GM12878 (cell line): ENCODE results near the gene TANC1. TPM values are rescaled to one million over a fixed set of nuclear protein-coding genes. Genes with fewer than 3 reads are reported as not detected.

ENCODE experiments used
- ATAC-seq: fragments of 200-7000 bp; cut with Tn5 transposase; 3 replicates; pipeline ENCODE4 v1.9.1; 2020; ENCODE audit warnings: mild to moderate bottlenecking, moderate library complexity
- BruUV-seq: library from RNA; stranded (reverse); fragments of 400-500 nt; replicated peaks from 2 replicates; lab custom pipeline; 2021; lab: Mats Ljungman, UMichigan
- CTCF ChIA-PET: fragments of 300-600 bp; sonication (Branson Sonifier 250); formaldehyde crosslinking; extraction: SDS; loops from one replicate; lab custom pipeline; 2021; ENCODE audit warnings: inconsistent platforms; lab: Yijun Ruan, JAX
- POLR2A ChIA-PET: fragments of 350-600 bp; formaldehyde crosslinking; extraction: SDS; loops from one replicate; lab custom pipeline; 2021; ENCODE audit warnings: inconsistent platforms; lab: Charles Lee
- RAD21 ChIA-PET: fragments of 300-600 bp; sonication (Branson Sonifier 250); formaldehyde crosslinking; loops from one replicate; lab custom pipeline; 2023; ENCODE audit warnings: antibody characterized with exemption; ENCODE audit not compliant: unreplicated experiment; lab: Charles Lee
- SMC1A ChIA-PET: fragments of 300-600 bp; sonication (Branson Sonifier 250); formaldehyde crosslinking; loops from one replicate; lab custom pipeline; 2023; ENCODE audit not compliant: unreplicated experiment, uncharacterized antibody; lab: Charles Lee
- DNase-seq: peaks from one replicate; pipeline ENCODE4 v3.0.0-alpha.2; 2011; ENCODE audit warnings: low read depth, low spot score
- FAIRE-seq: peaks from 3 replicates; lab custom pipeline; 2011; peaks lifted over from hg19 to GRCh38; lab: Jason Lieb, UNC
- H2AFZ ChIP-seq: 2 replicates; pipeline ENCODE4 v1.6.0; 2011; ENCODE audit warnings: low read depth, low read length, control low read depth; ENCODE audit not compliant: control insufficient read depth
- H3K27ac ChIP-seq: 2 replicates; pipeline ENCODE4 v1.5.1; 2011; ENCODE audit warnings: control low read depth; ENCODE audit not compliant: control insufficient read depth, insufficient read depth
- H3K27me3 ChIP-seq, 2 experiments: replicated peaks in 1 of 2; 2 replicates each; pipeline versions ENCODE4 v1.6.0 to v1.6.1; 2011; ENCODE audit warnings: low read length in 1 of 2; ENCODE audit not compliant: control insufficient read depth in 2 of 2, insufficient read depth in 2 of 2
- H3K36me3 ChIP-seq, 2 experiments: 2 replicates each; pipeline ENCODE4 v1.5.1; 2011; ENCODE audit warnings: low read length in 1 of 2; ENCODE audit not compliant: control insufficient read depth in 2 of 2, insufficient read depth in 2 of 2
- H3K4me1 ChIP-seq: 2 replicates; pipeline ENCODE4 v1.6.1; 2011; ENCODE audit warnings: mild to moderate bottlenecking, low read length, moderate library complexity, mixed read lengths; ENCODE audit not compliant: control insufficient read depth, insufficient read depth
- H3K4me2 ChIP-seq: 2 replicates; pipeline ENCODE4 v1.6.0; 2011; ENCODE audit warnings: control low read depth; ENCODE audit not compliant: control insufficient read depth, insufficient read depth
- H3K4me3 ChIP-seq: fragments of 200-600 bp; sonication (generic); 2 replicates; pipeline ENCODE4 v1.5.1; 2016
- H3K79me2 ChIP-seq: 2 replicates; pipeline ENCODE4 v1.6.0; 2011; ENCODE audit warnings: low read length; ENCODE audit not compliant: control insufficient read depth, insufficient read depth
- H3K9ac ChIP-seq: 2 replicates; pipeline ENCODE4 v1.8.0; 2011; ENCODE audit warnings: low read length, control low read depth, mixed read lengths; ENCODE audit not compliant: control insufficient read depth, insufficient read depth
- H3K9me3 ChIP-seq: replicated peaks from 3 replicates; pipeline ENCODE4 v1.5.1; 2011; ENCODE audit warnings: mild to moderate bottlenecking, low read length; ENCODE audit not compliant: control insufficient read depth, insufficient read depth
- H4K20me1 ChIP-seq: 2 replicates; pipeline ENCODE4 v1.6.0; 2011; ENCODE audit not compliant: control insufficient read depth, insufficient read depth
- CHD2 ChIP-seq: IDR thresholded peaks from 2 replicates; pipeline ENCODE4 v1.6.1; 2011; ENCODE audit warnings: low read depth, low read length, improper control_type of control experiment, borderline replicate concordance
- FOXM1 ChIP-seq: IDR thresholded peaks from 2 replicates; pipeline ENCODE4 v1.6.1; 2012; ENCODE audit warnings: low read depth, mild to moderate bottlenecking, inconsistent platforms, low read length, moderate library complexity
- KLF5 ChIP-seq: fragments of 450-650 bp; IDR thresholded peaks from 2 replicates; pipeline ENCODE4 v1.6.1; 2014; ENCODE audit warnings: mild to moderate bottlenecking; ENCODE audit not compliant: partially characterized antibody
- MYB ChIP-seq: fragments of 150-350 bp; IDR thresholded peaks from 2 replicates; pipeline ENCODE4 v1.6.1; 2014; ENCODE audit warnings: mild to moderate bottlenecking, low read depth, low read length, borderline replicate concordance
- NR2C1 ChIP-seq: fragments of 450-650 bp; IDR thresholded peaks from 2 replicates; pipeline ENCODE4 v1.6.1; 2017; ENCODE audit warnings: antibody characterized with exemption, mild to moderate bottlenecking, moderate library complexity
- NR2F1 ChIP-seq: fragments of 450-650 bp; conservative IDR thresholded peaks from 2 replicates; pipeline ENCODE4 v1.6.1; 2017; ENCODE audit warnings: mild to moderate bottlenecking
- ZSCAN29 ChIP-seq: fragments of 450-650 bp; IDR thresholded peaks from 2 replicates; pipeline ENCODE4 v1.6.1; 2017; ENCODE audit warnings: mild to moderate bottlenecking, moderate library complexity
- WGBS: methylation state at CpG from one replicate; pipeline ENCODE4 v1.1.6; 2016; ENCODE audit warnings: low lambda C conversion rate; ENCODE audit not compliant: insufficient replicate concordance, insufficient coverage; ENCODE audit errors: missing lambda C conversion rate; 5-methylcytosine and 5-hydroxymethylcytosine counted together
- in situ Hi-C: fragments of 300-500 bp; cut with MboI; formaldehyde crosslinking; loops from 9 replicates; pipeline ENCODE4 v1.14.3; 2018; ENCODE audit warnings: mixed read lengths
- intact Hi-C: fragments of 100-400 bp; cut with micrococcal nuclease; formaldehyde crosslinking; loops from one replicate; pipeline ENCODE4 v1.14.2; 2022; ENCODE audit not compliant: unreplicated experiment
- polyA plus RNA-seq, 11 experiments: library from polyadenylated mRNA; depleted of rRNA in 4 of 11; unstranded in 6 of 11; stranded (reverse) in 5 of 11; fragments of >200 nt; fragmentation: Nextera tagmentation in 4 of 11; fragmentation: Illumina TruSeq in 1 of 11; extraction: Ambion mirVana in 4 of 11; extraction: Trizol in 1 of 11; gene quantifications; 1 replicate in 1 of 11; 2 replicates in 10 of 11; pipeline versions ENCODE4 v1.2.1 to v1.2.3, GENCODE V29; 2011 to 2016; ENCODE audit warnings: inconsistent platforms in 2 of 11, missing spikeins in 2 of 11, low read depth in 1 of 11
- total RNA-seq, 4 experiments: library from RNA; depleted of rRNA in 3 of 4; stranded (reverse); fragments of >200 nt in 3 of 4; fragmentation: Illumina TruSeq in 1 of 4; extraction: Trizol in 1 of 4; gene quantifications; 2 replicates each; pipeline versions ENCODE4 v1.2.1 to v1.2.3, GENCODE V29; 2013 to 2021
- TF ChIP-seq, protein P1 (sequence below): fragments of 450-650 bp; formaldehyde crosslinking; IDR thresholded peaks from 2 replicates; pipeline ENCODE4 v1.5.0; 2022; ENCODE audit warnings: mild to moderate bottlenecking, missing genetic modification characterization
- TF ChIP-seq, protein P2 (sequence below), 3 experiments: IDR thresholded peaks in 2 of 3; conservative IDR thresholded peaks in 1 of 3; 2 replicates each; pipeline ENCODE4 v1.5.1; 2011; ENCODE audit warnings: low read depth in 3 of 3, low read length in 3 of 3, mild to moderate bottlenecking in 3 of 3, control low read depth in 2 of 3, moderate library complexity in 2 of 3, inconsistent platforms in 1 of 3, mixed read lengths in 1 of 3; ENCODE audit not compliant: control insufficient read depth in 2 of 3, insufficient read depth in 1 of 3; ENCODE audit errors: extremely low read depth in 1 of 3
- TF ChIP-seq, protein P3 (sequence below): IDR thresholded peaks from 2 replicates; pipeline ENCODE4 v1.6.1; 2011; ENCODE audit warnings: mild to moderate bottlenecking, low read depth, low read length, moderate library complexity; ENCODE audit not compliant: insufficient replicate concordance

TANC1 gene
- total and polyA plus RNA-seq, 10 of the 15 experiments (the other 5 are each of a cell fraction or from before 2014, with no cell fraction given): 0.05 to 5.0 (median 0.34) TPM

DNA sequence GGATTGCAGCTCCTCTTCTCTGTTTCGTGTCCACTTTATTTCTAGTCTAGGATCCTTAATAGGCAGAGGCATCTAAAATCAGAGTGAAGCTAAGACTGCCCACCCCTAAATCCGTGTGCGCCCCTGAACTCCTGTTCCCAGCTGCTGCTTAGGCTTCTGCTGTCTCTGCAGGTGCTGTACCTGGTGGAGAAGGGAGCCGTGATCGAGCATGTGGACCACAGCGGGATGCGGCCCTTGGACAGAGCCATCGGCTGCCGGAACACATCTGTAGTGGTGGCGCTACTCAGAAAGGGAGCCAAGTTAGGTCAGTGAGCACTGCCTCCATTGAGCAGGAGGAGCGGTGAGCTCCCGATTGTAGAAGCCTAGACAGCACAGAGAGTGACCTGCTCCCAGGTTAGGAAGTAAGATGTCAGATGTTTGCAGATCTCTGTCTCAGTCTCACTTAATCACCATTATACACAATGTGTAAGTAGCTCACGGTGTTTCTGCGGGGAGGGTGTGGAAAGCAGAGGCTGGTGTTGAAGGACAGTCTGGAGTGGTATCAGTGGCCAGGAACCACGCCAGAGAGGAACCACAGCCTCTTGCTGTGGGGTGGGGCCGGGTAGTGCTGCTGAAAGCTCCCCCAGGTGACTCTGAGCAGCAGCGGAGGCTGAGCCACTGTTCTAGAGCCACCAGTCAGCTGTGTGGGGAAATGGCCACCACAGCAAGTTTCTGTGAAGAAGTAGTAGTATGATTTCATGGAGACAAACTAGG is 255.8 kb downstream of the TANC1 start (continued):
- no peak for TF ChIP-seq FOXM1
- TF ChIP-seq, protein P1, sequence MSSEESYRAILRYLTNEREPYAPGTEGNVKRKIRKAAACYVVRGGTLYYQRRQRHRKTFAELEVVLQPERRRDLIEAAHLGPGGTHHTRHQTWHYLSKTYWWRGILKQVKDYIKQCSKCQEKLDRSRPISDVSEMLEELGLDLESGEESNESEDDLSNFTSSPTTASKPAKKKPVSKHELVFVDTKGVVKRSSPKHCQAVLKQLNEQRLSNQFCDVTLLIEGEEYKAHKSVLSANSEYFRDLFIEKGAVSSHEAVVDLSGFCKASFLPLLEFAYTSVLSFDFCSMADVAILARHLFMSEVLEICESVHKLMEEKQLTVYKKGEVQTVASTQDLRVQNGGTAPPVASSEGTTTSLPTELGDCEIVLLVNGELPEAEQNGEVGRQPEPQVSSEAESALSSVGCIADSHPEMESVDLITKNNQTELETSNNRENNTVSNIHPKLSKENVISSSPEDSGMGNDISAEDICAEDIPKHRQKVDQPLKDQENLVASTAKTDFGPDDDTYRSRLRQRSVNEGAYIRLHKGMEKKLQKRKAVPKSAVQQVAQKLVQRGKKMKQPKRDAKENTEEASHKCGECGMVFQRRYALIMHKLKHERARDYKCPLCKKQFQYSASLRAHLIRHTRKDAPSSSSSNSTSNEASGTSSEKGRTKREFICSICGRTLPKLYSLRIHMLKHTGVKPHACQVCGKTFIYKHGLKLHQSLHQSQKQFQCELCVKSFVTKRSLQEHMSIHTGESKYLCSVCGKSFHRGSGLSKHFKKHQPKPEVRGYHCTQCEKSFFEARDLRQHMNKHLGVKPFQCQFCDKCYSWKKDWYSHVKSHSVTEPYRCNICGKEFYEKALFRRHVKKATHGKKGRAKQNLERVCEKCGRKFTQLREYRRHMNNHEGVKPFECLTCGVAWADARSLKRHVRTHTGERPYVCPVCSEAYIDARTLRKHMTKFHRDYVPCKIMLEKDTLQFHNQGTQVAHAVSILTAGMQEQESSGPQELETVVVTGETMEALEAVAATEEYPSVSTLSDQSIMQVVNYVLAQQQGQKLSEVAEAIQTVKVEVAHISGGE: no peak
- no peak for TF ChIP-seq CHD2

DNA sequence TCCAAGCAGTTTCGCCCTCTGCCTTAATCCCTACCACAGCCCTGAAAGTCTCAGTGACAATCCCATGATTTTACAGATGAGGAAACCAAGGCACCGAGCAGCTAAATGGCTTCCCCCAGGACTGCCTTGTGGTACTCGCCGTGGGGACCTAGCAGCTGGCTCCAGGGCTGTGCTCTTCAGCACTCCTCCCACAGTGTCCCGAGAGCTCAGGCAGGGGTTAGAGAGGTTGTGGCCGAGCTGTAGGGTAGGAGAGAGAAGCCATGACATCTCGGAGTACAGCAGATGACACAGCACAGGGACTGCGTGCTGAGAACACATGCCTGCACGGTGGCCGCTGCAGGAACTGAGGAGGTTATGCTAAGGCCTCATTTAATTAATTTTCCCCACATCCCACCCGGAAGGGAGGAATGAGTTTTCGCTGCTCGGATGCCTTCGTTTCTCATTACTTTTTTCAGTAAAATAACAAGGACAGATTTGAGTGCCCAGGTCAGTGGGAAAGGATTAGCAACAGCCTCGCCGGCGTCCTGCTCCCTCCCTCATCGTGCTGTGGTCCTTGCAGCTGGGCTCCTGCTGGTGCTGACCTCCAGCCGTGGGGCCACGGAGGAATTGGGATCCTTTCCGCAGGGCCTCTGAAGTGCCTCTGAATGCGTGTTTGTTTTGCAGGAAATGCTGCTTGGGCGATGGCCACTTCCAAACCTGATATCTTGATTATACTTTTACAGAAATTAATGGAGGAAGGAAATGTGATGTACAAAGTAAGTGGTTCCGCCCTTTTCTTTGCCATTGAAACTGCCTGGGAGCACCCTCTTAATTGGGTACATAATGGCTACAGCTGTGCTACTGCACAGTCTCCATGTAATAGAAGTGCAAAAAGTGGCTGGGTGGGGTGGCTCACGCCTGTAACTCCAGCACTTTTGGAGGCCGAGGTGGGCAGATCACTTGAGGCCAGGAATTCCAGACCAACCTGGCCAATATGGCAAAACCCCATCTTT is 256.9 kb downstream of the TANC1 start:
- Histone ChIP-seq H3K36me3 (no peaks in the 10 kb centered on the region), H3K27ac (no peak overlapping the region), H4K20me1 (no peaks in the 10 kb centered on the region), H3K4me3 (no peak overlapping the region), H3K27me3 (no peaks in the 10 kb centered on the region), H3K4me2 (no peak overlapping the region), H2AFZ (no peak overlapping the region), H3K9ac (no peak overlapping the region), H3K4me1 (no peaks in the 10 kb centered on the region), H3K9me3 (no peaks in the 10 kb centered on the region), H3K79me2 (no peaks in the 10 kb centered on the region)
- ATAC-seq: no peak
- ChIA-PET POLR2A (no interaction called here), RAD21 (no interaction called here), SMC1A (interaction anchor here (1.4 kb wide), 1 partner anchor 106 kb away, joined by 3 read pairs; no protein-coding TSS in a partner anchor), CTCF (no interaction called here)
- in situ Hi-C loops: no loop called here
- BruUV-seq: no TSS peak
- DNase-seq: no peak
- FAIRE-seq: no peak
- WGBS: 92% methylated on average over 26 of the region's 26 CpGs
- intact Hi-C loops: no loop called here
- no peak for TF ChIP-seq NR2C1
- no peak for TF ChIP-seq MYB
- no peak for TF ChIP-seq NR2F1
- TF ChIP-seq KLF5: no peak
- TF ChIP-seq, protein P2, sequence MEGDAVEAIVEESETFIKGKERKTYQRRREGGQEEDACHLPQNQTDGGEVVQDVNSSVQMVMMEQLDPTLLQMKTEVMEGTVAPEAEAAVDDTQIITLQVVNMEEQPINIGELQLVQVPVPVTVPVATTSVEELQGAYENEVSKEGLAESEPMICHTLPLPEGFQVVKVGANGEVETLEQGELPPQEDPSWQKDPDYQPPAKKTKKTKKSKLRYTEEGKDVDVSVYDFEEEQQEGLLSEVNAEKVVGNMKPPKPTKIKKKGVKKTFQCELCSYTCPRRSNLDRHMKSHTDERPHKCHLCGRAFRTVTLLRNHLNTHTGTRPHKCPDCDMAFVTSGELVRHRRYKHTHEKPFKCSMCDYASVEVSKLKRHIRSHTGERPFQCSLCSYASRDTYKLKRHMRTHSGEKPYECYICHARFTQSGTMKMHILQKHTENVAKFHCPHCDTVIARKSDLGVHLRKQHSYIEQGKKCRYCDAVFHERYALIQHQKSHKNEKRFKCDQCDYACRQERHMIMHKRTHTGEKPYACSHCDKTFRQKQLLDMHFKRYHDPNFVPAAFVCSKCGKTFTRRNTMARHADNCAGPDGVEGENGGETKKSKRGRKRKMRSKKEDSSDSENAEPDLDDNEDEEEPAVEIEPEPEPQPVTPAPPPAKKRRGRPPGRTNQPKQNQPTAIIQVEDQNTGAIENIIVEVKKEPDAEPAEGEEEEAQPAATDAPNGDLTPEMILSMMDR (IDR thresholded peaks at IDR 0.05 in 2 of 3, conservative IDR thresholded peaks at IDR 0.05 in 1 of 3; ENCODE audit: control insufficient read depth in 2 of 3, extremely low read depth in 1 of 3, insufficient read depth in 1 of 3, low read depth in 3 of 3, low read length in 3 of 3): no peak
- TF ChIP-seq, protein P3, sequence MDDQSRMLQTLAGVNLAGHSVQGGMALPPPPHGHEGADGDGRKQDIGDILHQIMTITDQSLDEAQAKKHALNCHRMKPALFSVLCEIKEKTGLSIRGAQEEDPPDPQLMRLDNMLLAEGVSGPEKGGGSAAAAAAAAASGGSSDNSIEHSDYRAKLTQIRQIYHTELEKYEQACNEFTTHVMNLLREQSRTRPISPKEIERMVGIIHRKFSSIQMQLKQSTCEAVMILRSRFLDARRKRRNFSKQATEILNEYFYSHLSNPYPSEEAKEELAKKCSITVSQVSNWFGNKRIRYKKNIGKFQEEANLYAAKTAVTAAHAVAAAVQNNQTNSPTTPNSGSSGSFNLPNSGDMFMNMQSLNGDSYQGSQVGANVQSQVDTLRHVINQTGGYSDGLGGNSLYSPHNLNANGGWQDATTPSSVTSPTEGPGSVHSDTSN: no peak
- TF ChIP-seq ZSCAN29: no peak
